NAMALWA (cell line): ENCODE measurements around the gene MED12L.

Source experiments
- DNase-seq: peaks from one replicate; pipeline ENCODE4 v3.0.0-alpha.2; 2015; ENCODE audit warnings: low spot score

Gene MED12L

DNA sequence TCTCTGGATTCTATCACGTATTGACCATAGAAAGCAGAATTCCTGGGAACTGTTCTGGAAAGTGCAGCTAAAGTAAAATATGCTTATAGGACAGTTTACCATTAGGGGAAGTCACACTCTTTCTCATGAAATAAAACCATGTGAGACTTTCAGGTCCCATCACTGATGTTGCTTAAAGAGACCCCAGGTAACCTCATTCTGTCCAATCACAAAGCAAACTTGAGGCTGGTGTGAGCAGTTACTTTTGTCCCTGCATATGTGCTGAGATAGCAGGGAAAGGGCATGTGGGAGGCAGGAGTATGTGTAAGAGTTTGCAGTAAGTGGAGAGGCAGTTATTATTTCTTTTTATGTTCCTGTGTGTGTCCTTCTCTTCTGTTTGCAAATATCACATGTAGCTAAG is 215.1 kb downstream of the MED12L start:
- no peak for DNase-seq

DNA sequence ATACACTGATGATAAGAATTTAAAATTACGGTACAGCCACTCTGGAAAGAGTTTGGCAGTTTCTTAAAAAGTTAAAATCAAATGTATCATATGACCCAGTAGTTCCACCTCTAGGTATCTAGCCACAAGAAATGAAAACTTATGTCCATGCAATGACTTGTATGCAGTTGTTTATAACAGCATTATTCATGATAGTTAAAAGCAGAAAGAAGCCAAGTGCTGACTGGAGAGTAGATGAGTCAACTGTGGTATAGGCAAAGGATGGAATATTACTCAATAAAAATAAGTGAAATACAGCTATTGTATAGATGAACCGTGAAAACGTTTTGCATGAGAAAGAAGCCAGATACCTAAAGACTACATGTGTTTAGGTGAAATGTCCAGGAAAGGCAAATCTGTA is 216.3 kb downstream of the MED12L start:
- DNase-seq, result no peak

DNA sequence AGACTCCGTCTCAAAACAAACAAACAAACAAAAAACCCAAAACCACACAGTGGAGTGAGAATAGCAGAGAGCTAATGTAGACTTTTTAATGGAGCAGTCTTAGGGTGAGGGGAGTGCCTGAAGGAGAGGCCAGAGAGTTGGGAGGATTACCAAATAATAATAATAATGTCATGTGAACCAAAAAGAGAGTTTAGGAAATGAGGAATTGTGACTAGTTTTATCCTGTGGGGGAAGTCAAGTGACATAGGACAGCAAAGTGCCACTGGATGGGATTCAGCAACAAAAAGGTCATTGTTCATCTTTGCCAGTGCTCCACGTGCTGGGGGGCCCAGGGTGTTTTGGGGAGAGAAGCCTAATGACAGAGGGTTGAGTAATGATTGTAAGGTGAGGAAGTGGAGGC is 218.3 kb downstream of the MED12L start:
- DNase-seq, result no peak

DNA sequence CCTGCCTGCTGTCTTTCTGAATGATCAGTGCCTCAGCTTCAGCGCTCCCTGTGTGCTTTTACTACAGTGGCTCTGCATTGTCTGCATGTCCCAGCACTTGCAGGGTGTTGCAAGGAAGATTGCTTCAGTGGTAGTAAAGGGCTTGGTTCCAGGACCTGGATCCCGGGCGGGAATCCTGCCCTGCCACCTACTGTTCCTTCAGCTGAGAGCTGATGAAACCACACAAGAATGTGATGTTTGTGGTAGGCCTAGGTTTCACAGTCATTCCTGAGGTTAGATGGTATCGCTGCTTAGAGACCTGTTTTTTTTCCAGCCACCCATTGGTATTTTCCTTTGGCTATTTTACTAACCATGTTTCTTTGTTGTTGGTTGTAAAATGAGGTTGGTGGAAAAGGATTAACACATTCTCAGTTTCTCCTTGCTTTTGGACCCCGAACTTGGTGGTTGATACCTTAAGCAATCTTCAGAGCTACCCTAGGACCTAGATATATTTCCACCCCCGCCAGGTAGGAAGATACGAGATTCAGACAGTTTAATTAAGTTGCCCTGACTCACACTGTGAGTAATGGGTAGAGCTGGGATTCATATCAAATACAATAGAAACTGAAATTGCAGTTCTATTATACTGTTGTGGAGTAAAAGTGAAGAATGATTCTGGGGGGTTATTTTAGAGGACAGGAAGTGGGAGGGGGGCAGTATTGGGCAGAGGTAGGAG is 219.8 kb downstream of the MED12L start:
- no peak for DNase-seq

DNA sequence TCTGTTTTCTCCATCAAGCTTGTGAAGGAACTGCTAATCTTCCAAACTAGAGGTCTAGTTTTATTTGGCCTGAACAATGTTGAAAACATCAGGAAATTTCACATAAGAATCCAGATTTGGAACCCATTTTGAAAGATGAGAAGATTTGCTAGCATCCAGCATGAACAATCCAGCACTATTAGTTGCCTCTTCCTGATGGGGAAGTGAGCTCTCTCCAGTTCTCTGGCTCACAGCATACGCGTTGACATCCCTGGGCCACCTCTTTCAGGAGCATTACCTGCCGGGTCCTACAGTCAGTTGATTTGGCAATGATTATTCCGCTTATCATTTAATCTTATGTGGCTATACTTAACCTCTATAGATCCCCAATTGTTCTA is 220.3 kb downstream of the MED12L start:
- DNase-seq, result no peak

DNA sequence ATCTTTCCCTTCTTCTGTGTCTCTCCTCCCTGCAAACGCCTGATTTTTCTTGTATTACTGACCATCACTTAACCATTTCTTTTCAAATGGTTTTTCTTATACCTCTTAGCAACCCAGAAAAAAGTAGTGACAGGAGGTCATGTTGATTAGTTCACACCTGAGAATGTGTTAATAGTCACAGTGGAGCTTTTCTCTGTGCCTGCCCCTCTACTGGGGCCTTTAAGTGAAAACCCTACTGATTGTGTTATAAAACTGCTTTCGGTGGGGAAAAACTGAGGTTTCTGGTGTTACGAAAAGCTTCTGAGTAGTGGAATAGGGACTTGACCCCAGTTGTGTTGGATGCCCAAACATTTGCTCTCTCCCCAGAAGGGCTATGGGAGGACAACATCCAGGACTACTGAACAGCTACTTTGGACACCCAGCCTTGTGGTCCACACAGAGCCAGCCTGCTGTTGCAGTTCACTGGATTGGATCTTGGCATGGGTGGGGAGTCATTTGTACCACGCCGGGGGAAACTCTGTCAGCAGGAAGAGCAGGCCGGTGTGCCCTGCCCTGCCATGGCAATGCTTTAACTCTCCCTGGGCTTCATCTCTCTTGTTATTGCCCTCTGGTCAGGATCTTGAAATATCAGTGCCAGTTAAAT is 220.8 kb downstream of the MED12L start:
- DNase-seq, result no peak

DNA sequence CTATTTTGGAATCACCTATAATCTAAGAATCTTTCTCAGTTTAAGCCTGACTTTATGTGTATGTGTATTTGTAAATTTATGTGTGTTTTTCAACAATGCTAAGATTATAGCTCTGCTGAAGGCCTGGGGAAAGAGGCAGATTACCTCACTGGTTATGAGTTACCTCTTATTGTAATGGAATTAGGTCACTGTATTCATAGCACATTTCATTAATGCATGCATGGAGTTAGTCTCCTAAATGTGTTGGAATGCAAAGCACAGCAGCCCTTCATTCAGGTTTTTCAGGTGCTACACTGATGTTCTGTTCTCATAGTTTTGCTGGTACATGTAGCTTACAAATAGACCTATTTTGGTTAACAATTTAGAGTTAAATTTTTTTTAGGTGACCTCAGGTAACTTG is 221.7 kb downstream of the MED12L start:
- DNase-seq, result no peak

DNA sequence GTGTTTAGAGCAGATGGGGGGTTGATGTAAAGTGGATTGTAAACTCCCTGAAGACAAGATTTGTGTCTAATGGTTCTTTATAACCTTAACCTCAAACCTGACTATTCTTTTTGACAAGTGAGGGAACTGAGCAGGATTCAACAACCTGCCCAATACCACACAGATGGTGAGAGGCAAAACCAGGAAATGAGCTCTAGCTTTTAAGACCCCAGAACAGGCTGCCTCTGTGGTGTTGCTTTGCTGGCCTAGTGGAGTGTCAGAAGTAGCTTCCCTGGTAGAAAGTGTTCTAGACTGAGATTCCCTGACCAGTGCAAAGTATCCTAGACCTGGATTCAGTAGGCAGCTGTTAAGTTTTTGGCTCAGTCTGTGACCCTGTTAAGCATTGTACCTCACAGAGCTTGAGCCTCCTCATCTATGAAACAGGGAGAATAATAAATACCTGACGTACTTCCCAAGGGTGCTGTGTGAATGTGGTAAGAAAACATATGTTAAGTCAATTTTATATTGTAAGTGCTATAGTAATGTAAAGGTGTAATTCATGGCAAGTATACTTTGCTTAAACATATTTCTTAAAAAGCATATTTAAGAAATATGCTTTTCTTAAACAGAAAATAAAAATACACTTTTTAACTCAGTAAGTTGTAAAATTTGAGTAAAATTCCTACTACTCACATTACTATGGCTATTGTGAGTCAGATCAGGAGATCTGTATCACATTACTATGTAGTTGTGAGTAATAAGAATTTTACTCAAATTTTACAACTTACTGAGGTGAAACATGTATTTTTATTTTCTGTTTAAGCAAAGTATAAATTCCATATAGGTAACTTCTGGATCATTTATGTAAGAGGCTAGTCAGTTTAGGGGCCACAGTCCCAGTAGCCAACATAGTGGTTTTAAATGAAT is 222.4 kb downstream of the MED12L start:
- DNase-seq, result no peak

DNA sequence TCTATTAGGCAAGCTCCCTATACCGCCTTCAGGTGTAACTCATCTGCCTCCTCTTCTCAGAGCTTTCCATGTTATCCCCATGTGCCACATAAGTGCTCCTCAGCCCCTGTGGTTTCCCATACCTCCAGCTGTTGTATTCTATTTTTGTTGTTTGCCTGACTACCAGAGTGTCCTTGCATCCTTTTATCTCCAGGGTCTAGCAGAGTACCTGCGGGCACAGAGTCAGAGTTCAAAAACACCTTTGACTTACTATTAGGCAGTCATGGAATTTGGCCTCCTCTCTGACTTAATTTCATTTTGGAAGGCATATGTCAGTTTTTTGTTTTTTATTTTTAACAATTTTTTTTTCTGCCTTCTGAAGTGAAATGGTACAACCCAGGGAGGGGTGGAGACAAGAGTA is 224.1 kb downstream of the MED12L start:
- DNase-seq, result no peak

DNA sequence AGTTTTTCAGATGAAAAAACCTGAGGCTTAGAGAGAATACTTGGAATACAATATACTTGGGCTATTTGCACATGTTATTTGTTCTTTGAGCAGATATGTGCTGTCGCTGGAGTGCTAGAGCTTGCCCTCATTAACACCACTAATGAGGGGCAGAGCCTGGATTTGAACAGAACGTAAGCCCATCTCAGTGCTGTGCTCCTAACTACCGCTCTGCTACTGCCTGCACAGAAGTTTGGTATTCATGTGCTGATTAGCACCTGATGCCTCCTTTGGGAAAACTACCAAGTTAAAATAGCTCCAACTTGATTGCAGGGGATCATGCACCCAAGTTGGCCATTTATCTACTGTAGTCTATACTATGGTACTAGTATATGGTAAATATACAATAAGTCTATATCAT is 227.5 kb downstream of the MED12L start:
- no peak for DNase-seq

DNA sequence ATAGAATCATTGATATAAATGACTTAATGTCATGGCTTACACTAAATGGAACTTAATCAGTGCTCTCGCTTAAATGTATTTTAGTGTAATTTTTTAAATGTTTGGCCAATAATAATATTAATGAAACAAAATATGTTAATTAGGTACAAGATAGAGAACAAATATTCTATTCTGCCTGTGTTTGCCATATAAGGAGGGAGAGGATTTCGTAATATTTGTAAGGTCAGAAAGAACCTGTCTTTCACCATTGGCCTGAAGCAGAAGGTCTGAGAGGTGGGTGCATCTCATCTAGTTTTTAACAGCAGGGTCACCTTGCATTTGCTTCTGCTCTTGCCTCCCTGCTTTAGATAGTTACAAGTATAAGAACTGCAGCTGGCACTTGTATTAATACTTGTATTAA is 228.7 kb downstream of the MED12L start:
- DNase-seq, result no peak

DNA sequence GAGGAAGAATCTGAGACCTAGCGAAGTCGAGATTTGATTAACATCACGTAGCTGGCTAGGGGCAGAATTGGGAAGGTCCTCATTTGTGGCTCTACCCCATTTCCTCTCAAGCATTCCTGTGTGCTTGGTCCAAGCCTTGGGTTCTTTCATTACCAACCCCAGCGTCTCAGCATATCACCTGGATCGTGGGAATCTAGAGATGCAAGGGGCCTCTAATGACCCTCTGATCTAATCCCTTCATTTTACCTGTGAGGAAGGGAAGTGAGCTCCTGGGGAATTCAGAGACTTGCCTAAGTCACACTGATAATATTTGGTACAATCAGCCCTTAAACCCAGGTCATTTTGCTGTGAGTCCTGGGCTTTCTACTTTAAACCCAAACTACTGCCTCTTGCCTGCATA is 229.1 kb downstream of the MED12L start:
- DNase-seq, result no peak

DNA sequence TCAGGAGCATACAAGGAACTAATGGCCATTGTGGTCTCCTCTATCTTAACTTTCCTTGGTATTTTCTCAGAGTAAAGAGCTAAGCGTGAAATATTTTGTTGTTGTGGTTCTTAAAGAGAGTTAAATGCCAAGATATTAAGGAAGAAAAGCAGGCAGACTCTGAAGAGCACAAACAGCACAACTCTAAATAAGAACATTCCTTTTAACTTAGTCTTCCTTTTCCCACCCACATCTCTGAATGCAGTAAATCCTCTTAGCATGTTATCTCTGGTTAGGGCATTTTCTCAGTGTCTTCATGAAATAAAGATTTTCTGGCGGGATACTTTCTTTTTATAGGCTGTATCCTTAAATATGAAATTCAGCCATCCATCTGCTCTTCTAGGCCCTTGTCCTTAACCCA is 229.7 kb downstream of the MED12L start:
- DNase-seq, result no peak

DNA sequence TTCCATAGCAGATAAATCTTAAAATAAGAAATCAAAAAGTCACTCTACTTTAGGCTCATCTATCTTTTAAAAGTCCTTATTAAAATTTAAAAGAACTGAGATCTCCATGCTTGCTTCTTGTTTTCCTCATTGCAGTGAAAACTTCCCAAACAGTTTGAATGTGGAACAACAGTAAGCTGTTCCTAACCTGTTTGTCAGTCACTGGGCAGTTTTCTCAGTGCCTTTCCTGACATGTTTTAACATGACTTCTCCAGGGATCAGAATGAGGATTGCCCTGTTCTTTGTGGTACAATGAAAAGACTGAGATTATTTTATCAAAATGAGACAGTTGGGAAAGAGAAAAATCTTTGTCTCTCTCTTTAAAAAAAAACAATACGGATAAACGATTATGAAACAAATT is 230.4 kb downstream of the MED12L start:
- DNase-seq, result no peak

DNA sequence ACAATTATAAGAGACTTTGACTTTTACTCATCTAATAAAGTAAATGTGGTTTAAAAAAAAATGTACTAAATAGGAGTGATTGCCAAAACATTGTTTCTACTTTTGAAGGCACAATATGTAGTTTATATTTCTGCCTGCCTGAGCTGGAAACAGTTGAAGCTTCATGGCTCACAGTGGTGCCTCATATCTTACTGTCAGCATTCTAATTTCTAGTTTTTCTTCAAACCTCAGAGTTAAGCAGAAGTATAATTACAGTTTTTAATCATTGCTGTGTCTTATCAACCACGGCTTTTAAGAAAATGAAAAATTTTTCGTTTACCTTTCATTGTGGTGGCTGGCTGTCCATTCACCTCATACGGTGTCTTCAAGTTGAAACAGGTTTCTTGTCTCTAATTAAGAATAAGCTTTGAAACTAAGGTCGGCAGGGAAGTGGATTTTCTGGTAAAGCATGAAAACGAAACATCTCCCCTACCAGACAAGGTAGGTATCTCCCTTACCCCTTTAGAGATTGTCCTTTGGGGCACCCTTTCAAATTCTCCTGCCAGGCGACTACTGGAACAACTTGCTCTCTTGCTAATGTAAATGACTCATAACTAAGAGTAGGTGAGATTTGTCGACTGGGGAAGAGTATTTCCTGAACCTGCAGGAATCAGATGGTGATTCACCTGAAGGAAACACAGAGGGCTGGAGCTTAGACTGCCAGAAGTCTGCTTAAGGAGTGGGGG is 231.0 kb downstream of the MED12L start, which contains the start of gene GPR87:
GPR87 (minus strand) TSS at position 554 of the 725 bp plus-strand sequence. CDS start 16,720 bp downstream, outside the sequence.
- DNase-seq, result no peak

DNA sequence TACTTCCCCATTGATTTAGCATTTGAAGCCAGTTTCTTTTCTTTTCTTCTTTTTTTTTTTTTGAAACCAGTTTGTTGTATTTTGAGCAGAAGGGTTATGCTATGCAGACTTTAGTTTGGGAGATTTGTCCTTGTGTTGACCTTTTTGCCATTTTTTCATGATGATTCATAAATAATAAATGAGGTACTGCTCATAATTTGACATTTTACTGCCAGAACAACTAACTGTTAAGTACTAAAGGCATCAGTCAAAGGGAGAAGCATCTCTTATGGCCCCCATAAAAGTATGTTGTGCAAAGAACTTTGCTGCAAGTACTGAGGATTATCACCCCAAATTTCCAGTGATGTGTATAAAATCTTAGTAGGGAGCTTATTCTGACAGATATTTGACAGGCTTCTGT is 232.8 kb downstream of the MED12L start:
- no peak for DNase-seq

DNA sequence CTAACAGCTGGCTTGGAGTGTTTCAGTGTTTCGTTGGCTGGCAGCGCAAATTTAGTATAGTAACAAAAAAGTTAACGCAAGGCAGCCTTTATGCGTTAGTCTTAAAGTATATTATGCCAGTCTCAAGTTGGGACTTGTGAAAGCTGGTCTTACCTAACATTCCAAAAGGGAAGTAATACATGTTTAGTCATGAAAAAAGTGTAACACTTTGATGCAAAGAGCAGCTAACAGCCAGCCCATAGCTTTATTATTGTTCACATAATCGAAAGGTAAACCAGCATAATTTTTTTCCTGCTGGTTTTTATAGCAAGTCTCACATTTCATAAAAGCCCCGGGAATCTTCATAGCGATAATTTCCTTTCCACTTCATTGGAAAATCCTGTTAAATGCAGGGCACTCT is 233.5 kb downstream of the MED12L start:
- DNase-seq, result no peak

DNA sequence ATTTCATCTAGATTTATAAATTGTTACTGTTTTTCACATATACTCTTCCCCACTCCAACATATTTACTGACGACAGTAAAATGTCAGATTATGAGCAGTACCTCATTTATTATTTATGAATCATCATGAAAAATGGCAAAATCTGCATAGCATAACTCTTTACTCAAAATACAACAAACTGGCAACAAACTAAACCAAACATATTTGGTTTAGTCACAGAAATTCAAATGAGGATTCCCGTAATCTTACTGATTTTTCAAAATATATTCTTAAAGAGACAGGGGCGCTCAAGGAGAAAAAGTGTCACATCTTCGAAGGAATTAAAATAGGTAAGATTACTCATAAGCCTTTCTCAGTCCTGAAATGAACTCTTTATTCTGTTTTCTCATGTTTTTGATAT is 234.2 kb downstream of the MED12L start:
- DNase-seq, result no peak

DNA sequence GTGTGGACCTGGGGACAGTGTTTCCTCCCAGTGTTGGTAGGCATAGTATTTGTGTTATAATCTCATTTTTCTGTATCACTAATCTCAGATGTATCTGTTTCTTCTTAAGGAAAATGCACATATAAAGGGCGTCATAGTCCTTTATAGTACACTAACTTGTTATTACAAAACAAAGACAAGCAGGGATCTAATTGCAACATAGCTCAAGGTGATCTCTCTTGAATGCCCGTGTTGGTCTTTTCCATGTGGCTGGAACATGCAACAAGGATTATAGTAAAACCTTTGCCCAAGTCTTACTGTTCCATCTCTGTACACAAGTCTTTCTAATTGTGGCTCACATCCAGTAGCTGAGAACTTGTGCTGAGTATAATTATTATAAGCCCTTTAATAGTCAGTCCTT is 234.7 kb downstream of the MED12L start:
- no peak for DNase-seq

DNA sequence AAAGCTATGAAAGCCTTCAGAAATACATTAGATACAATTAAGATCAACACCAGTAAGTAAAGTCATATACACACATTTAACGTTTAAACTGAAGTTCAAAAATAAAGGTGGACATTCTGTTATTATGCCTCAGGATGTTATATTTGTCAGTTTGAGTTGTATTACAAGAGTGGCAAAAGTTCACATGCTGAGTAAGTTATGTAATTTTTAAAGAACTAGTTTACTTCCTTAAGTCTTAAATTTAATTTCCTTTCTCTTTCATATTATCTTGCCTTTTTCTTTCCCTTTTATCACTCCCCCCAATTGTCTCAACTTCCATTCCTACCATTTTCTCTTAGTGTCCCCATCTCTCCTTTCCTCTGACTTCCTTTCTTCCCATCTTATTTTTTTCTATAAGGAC is 236.1 kb downstream of the MED12L start:
- no peak for DNase-seq

DNA sequence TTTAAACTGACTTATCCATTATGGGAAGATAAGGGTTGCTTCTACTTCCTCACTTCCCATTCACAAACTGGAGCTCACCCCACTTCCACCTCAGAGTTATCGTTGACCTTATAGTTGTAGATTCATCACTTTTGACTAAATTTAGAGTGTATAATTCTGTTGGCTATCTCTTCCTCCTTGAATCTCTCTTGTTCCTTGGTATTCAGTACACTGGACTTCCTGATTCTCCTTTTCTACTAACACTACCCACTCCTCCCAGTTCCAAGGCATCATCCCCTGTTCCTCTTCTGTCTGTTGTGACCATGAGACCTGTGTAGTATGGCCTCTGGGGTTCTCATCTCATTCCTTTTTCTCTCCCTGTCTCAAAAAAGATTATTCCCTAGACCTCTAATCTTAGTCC is 237.0 kb downstream of the MED12L start:
- DNase-seq, result no peak

DNA sequence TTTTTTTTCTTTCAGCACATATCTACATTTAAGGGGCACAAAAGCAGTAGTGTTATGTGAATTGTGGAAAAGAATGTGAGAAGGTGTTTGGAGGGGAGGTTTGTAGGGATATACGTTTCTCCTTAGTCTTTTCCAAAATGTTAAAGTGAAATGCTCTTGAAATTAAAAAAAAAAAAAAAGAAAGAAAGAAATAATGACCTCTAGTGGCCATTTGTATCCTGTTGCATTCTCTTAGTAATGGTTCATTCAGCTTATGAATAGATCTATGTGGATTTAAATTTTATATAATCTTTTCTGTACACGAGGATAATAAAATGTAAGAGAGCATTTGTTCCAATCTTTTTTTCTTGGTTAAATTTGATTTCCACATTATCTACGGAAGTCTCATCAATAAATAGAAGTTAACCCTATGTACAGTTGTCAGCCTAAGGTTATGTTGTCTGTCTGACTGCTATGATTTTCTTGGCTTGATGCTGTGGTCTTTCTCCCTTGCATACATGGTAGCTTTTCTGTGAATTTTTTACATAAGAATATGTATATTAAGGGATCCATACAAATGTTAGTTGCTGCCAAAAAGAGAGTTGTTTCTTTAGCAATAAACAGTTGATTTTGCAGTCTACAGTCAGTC is 242.2 kb downstream of the MED12L start:
- peak; percentile 43 for DNase-seq
